ENCODE results near the gene CDK14.

- TF ChIP-seq PAX5 (IDR thresholded peaks at IDR 0.05; ENCODE audit: borderline replicate concordance, low read depth, low read length) (no peak), CBFB (IDR thresholded peaks at IDR 0.05; ENCODE audit: low read depth) (no peak), CTCF (IDR thresholded peaks at IDR 0.05 in 2 of 3, conservative IDR thresholded peaks at IDR 0.05 in 1 of 3; ENCODE audit: control insufficient read depth in 2 of 3, extremely low read depth in 1 of 3, insufficient read depth in 1 of 3, low read depth in 3 of 3, low read length in 3 of 3) (no peak), RUNX3 (IDR thresholded peaks at IDR 0.05; ENCODE audit: low read length) (no peak), POLR2A (IDR thresholded peaks at IDR 0.05; ENCODE audit: low read depth, low read length) (no peak), TAF1 (IDR thresholded peaks at IDR 0.05; ENCODE audit: borderline replicate concordance, low read depth, low read length) (no peak), EP300 (IDR thresholded peaks at IDR 0.05; ENCODE audit: borderline replicate concordance in 1 of 2, control insufficient read depth in 1 of 2, low read depth in 2 of 2, low read length in 2 of 2) (no peak), MYC (IDR thresholded peaks at IDR 0.05; ENCODE audit: insufficient read depth, insufficient read length, insufficient replicate concordance, low read length, severe bottlenecking) (no peak)
Measured at GRCh38 chr7:90720984-90721760, 125.1 kb downstream of the CDK14 start.

All from GM12878 (cell line).